ENCODE results near the gene CA6.

DNA sequence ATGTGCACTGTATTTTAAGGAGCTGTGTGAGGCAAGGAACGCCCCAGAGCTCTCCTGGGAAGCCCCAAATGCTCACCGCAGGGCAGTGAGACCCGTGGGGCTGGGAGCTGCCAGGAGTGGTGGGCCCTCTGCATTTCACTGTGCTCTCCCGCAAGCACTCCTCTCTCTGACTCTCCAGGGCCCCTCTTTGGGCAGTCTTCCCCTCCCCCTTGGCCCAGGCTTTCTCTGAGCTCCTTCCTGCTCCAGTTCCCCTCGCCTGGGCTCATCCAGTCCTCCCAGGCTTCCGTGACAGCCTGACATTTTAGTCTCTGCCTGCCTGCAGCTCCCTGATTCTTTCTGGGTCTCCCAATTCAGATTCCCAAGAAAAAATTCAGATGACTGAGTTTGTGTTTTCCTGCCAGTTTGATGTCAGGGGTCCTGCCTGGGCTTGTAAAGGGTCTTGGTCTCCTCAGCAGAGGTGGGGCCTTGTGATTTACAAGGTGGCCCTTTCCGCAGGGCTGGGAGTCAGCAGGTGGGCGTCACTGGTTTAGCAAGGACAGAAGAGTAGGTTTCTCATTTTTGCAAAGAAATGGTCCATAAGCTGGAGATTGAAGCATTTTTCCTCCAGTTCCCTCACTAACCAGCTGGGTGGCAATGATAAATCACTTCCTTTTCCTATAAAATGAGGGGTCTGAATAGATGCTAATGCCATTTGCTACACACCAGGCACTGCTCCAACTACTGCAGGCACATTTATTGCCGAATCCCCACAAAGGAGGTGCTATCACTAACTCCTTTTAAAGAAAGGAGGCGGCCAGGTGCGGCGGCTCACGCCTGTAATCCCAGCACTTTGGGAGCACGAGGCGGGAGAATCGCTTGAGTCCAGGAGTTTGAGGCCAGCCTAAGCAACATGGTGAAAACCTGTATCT is 1.9 kb upstream of the CA6 start:
- TF ChIP-seq OSR1 (CRISPR knock-in tag; IDR thresholded peaks at IDR 0.05) (no peak), ZFP30 (CRISPR knock-in tag; IDR thresholded peaks at IDR 0.05) (no peak), ZFP3 (CRISPR knock-in tag; IDR thresholded peaks at IDR 0.05) (no peak), ESRRG (CRISPR knock-in tag; IDR thresholded peaks at IDR 0.05) (no peak), ZNF8 (CRISPR knock-in tag; IDR thresholded peaks at IDR 0.05) (no peak), RARB (CRISPR knock-in tag; IDR thresholded peaks at IDR 0.05) (no peak)
- TF ChIP-seq, protein P1, sequence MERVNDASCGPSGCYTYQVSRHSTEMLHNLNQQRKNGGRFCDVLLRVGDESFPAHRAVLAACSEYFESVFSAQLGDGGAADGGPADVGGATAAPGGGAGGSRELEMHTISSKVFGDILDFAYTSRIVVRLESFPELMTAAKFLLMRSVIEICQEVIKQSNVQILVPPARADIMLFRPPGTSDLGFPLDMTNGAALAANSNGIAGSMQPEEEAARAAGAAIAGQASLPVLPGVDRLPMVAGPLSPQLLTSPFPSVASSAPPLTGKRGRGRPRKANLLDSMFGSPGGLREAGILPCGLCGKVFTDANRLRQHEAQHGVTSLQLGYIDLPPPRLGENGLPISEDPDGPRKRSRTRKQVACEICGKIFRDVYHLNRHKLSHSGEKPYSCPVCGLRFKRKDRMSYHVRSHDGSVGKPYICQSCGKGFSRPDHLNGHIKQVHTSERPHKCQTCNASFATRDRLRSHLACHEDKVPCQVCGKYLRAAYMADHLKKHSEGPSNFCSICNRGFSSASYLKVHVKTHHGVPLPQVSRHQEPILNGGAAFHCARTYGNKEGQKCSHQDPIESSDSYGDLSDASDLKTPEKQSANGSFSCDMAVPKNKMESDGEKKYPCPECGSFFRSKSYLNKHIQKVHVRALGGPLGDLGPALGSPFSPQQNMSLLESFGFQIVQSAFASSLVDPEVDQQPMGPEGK (CRISPR knock-in tag; IDR thresholded peaks at IDR 0.05; ENCODE audit: borderline replicate concordance) = no peak
- TF ChIP-seq, protein P2, sequence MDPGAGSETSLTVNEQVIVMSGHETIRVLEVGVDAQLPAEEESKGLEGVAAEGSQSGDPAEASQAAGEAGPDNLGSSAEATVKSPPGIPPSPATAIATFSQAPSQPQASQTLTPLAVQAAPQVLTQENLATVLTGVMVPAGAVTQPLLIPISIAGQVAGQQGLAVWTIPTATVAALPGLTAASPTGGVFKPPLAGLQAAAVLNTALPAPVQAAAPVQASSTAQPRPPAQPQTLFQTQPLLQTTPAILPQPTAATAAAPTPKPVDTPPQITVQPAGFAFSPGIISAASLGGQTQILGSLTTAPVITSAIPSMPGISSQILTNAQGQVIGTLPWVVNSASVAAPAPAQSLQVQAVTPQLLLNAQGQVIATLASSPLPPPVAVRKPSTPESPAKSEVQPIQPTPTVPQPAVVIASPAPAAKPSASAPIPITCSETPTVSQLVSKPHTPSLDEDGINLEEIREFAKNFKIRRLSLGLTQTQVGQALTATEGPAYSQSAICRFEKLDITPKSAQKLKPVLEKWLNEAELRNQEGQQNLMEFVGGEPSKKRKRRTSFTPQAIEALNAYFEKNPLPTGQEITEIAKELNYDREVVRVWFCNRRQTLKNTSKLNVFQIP (CRISPR knock-in tag; IDR thresholded peaks at IDR 0.05; ENCODE audit: borderline replicate concordance, low read depth) = no peak
- TF ChIP-seq, protein P3, sequence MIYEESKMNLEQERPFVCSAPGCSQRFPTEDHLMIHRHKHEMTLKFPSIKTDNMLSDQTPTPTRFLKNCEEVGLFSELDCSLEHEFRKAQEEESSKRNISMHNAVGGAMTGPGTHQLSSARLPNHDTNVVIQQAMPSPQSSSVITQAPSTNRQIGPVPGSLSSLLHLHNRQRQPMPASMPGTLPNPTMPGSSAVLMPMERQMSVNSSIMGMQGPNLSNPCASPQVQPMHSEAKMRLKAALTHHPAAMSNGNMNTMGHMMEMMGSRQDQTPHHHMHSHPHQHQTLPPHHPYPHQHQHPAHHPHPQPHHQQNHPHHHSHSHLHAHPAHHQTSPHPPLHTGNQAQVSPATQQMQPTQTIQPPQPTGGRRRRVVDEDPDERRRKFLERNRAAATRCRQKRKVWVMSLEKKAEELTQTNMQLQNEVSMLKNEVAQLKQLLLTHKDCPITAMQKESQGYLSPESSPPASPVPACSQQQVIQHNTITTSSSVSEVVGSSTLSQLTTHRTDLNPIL (CRISPR knock-in tag; IDR thresholded peaks at IDR 0.05; ENCODE audit: low read depth) = no peak

Data from SK-N-SH treated with all-trans-retinoic acid at 6 μM for 48 hours (cell line).